Right lobe of liver (tissue), 6 donors: Measurements from ENCODE around the gene WDR45B. TPM values are rescaled to one million over a fixed set of nuclear protein-coding genes. Genes with fewer than 3 reads are reported as not detected.

Experiments
- ATAC-seq, 4 donors: fragments of 200-7000 bp; cut with Tn5 transposase; one replicate each; pipeline ENCODE4 v1.9.1; 2020; ENCODE audit warnings: mild to moderate bottlenecking in 4 of 4, moderate library complexity in 4 of 4
- DNase-seq, 3 donors: peaks; one replicate each; pipeline ENCODE4 v3.0.0-alpha.2; 2020
- H3K27ac ChIP-seq, 3 donors: fragments of 200-600 bp; one replicate each; pipeline ENCODE4 v1.8.0; 2022
- H3K27me3 ChIP-seq, 2 donors: fragments of 200-600 bp; one replicate each; pipeline ENCODE4 v1.8.0; 2022
- H3K36me3 ChIP-seq, 4 donors: fragments of 200-600 bp; sonication (generic) in 1 of 4; one replicate each; pipeline versions ENCODE4 v1.5.1 to v1.8.0; 2017 to 2022; ENCODE audit warnings: control low read depth in 1 of 4
- H3K4me1 ChIP-seq, 4 donors: fragments of 200-600 bp; sonication (generic) in 1 of 4; one replicate each; pipeline versions ENCODE4 v1.5.1 to v1.8.0; 2017 to 2022; ENCODE audit warnings: control low read depth in 1 of 4
- H3K4me3 ChIP-seq, 3 donors: fragments of 200-600 bp; one replicate each; pipeline ENCODE4 v1.8.0; 2022
- H3K9me3 ChIP-seq, 4 donors: fragments of 200-600 bp; sonication (generic) in 1 of 4; one replicate each; pipeline versions ENCODE4 v1.5.1 to v1.8.0; 2017 to 2022; ENCODE audit warnings: control low read depth in 1 of 4
- POLR2A ChIP-seq: fragments of 450-650 bp; IDR thresholded peaks from one replicate; pipeline ENCODE4 v1.6.1; 2017; ENCODE audit warnings: antibody characterized with exemption, mild to moderate bottlenecking
- WGBS: methylation state at CpG from one replicate; pipeline ENCODE4 v1.1.6; 2018; ENCODE audit warnings: low coverage, low lambda C conversion rate; ENCODE audit not compliant: insufficient coverage; ENCODE audit errors: missing lambda C conversion rate; 5-methylcytosine and 5-hydroxymethylcytosine counted together
- intact Hi-C, 2 donors: fragments of 100-400 bp; cut with DNase I; formaldehyde crosslinking; loops; one replicate each; pipeline versions ENCODE4 v1.11.2 to v1.14.1; 2022
- total RNA-seq, 6 experiments: library from RNA; depleted of rRNA in 2 of 6; stranded (reverse); fragments of >200 nt in 2 of 6; fragmentation: NEBNext Ultra II Directional in 3 of 6; extraction: Animal tissue kit (Norgen Biotek cat#: 25700) in 3 of 6; gene quantifications; one replicate each; pipeline versions ENCODE4 v1.1.0 to v1.2.4, GENCODE V29; 2016 to 2023
- TF ChIP-seq, protein P1 (sequence below), 4 donors: fragments of 200-600 bp in 3 of 4; fragments of 450-650 bp in 1 of 4; IDR thresholded peaks; one replicate each; pipeline versions ENCODE4 v1.5.1 to v1.8.0; 2016 to 2022; ENCODE audit warnings: antibody characterized with exemption in 4 of 4, mild to moderate bottlenecking in 2 of 4
- donor health status: DM: no; HTN: yes; CAD: no.
- donor health status: DM: no; HTN: no; CAD: no.
- donor health status: DM: no; HTN: no; CAD: no.
- donor health status: DM: no; HTN: yes; CAD: no.
- donor health status: DM: no; HTN: yes; CAD: no.

WDR45B gene
- total RNA-seq, 6 experiments from 2014 or later: 27.7 to 40.7 (median 31.6) TPM

DNA sequence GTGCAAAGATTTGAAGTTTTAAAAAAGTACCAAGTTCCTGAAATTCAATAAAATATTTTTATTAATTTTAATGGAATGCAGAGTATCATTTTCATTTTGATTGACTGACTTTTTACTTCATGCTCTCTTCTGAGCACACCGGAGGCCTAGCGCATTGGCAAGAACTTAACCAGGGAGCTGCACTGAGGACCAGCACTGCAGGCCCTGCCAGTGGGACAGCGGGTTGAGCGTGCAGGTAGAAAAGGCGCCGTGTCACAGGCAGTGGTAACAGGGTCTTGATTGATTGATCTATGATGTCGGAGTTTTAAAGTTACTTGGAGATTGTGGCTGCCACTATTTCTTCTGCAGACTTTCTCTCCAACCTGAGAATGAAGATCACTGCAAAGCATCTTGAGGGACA is 43.7 kb downstream of the WDR45B start:
- peak overlapping the region in 1 of 3 donors; percentile 47 for H3K27ac ChIP-seq
- no peaks in the 10 kb centered on the region for H3K27me3 ChIP-seq
- ATAC-seq (no peak), DNase-seq (peak in 1 of 3 donors; percentile 22)
- H3K9me3 ChIP-seq: no peaks in the 10 kb centered on the region
- WGBS: 97% methylated on average over 7 of the region's 7 CpGs
- H3K4me3 ChIP-seq: no peak overlapping the region
- peaks cover 4 to 48% (median 14%) of the 10 kb centered on the region in 4 donors for H3K36me3 ChIP-seq
- intact Hi-C loops: no loop called here
- TF ChIP-seq, protein P1, sequence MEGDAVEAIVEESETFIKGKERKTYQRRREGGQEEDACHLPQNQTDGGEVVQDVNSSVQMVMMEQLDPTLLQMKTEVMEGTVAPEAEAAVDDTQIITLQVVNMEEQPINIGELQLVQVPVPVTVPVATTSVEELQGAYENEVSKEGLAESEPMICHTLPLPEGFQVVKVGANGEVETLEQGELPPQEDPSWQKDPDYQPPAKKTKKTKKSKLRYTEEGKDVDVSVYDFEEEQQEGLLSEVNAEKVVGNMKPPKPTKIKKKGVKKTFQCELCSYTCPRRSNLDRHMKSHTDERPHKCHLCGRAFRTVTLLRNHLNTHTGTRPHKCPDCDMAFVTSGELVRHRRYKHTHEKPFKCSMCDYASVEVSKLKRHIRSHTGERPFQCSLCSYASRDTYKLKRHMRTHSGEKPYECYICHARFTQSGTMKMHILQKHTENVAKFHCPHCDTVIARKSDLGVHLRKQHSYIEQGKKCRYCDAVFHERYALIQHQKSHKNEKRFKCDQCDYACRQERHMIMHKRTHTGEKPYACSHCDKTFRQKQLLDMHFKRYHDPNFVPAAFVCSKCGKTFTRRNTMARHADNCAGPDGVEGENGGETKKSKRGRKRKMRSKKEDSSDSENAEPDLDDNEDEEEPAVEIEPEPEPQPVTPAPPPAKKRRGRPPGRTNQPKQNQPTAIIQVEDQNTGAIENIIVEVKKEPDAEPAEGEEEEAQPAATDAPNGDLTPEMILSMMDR (IDR thresholded peaks at IDR 0.05): no peak
- no peak for TF ChIP-seq POLR2A
- H3K4me1 ChIP-seq: no peaks in the 10 kb centered on the region

DNA sequence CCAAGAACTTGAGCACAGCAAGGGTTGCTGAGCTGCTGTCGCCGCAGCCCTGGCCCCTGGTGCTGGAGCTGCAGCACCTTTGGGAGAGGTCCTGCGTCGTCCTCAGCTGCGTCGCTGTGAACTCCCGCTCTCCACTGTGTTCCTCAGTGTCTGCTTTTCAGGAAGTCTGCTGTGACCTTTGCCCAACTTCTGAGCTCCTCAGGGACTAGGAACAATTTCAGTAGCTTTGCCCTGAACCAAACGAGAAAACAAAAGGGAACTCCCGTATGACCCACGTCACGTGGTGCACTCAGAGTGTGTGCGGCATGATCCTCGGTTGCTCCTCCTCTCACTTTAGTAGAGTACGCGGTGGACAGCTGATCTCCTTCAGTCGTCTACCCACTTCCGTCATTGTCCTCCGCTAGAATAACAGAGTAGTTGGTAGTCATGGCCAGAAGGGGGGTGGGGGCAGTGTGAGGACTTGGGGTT is 44.2 kb downstream of the WDR45B start:
- no peak for TF ChIP-seq POLR2A
- TF ChIP-seq, protein P1 (IDR thresholded peaks at IDR 0.05): no peak
- ATAC-seq: peak; percentile 65 to 84 (median 68)
- Histone ChIP-seq H3K36me3 (peaks cover 4 to 48% (median 14%) of the 10 kb centered on the region in 4 donors), H3K4me3 (no peak overlapping the region), H3K4me1 (no peaks in the 10 kb centered on the region), H3K27me3 (no peaks in the 10 kb centered on the region), H3K27ac (peak overlapping the region in 1 of 3 donors; percentile 47), H3K9me3 (no peaks in the 10 kb centered on the region)
- WGBS: 75% methylated on average over 11 of the region's 18 CpGs
- intact Hi-C loops: no loop called here
- peak in 2 of 3 donors; percentile 55 to 73 for DNase-seq

DNA sequence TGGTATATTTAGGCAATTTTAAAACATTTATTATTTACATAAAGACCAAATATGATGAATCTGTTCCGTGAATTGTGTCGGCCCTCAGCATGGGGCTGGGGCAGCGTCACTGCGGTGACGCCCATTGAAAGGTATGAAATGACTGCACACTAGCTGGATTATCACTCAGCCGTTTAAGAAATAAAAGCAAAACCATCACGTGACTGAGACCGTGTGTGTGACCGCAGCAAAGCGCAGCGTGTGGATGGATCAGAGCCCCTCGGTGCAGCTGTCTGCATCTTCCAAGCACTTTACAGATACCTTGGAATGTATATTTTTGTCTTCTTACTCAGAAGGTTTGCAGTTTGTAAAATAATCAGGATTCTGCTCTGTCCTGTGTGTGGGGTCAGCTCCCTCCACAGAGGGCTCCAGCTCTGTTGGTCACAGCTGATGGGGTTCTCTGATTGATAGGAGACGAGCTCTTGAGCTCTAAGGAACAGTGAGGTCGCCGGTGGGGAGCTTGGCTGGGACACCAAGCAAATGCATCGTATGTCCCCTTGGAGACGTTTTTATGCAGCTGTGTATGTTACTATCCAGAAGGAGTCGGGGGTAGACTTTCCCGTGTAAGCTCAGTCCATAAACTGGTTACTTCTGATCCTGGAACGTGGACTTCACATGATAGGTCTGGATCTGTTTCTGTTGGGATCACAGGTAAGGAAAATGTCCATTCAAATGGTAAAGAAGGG is 45.1 kb downstream of the WDR45B start:
- WGBS: 80% methylated on average over 9 of the region's 20 CpGs
- H3K36me3 ChIP-seq: peaks cover 4 to 48% (median 14%) of the 10 kb centered on the region in 4 donors
- intact Hi-C loops: no loop called here
- H3K4me1 ChIP-seq: no peaks in the 10 kb centered on the region
- H3K27me3 ChIP-seq: no peaks in the 10 kb centered on the region
- H3K9me3 ChIP-seq: no peaks in the 10 kb centered on the region
- H3K4me3 ChIP-seq: no peak overlapping the region
- peak overlapping the region in 2 of 3 donors; percentile 18 to 41 for H3K27ac ChIP-seq
- ATAC-seq (no peak), DNase-seq (no peak)
- TF ChIP-seq POLR2A: no peak
- TF ChIP-seq, protein P1 (IDR thresholded peaks at IDR 0.05): no peak

DNA sequence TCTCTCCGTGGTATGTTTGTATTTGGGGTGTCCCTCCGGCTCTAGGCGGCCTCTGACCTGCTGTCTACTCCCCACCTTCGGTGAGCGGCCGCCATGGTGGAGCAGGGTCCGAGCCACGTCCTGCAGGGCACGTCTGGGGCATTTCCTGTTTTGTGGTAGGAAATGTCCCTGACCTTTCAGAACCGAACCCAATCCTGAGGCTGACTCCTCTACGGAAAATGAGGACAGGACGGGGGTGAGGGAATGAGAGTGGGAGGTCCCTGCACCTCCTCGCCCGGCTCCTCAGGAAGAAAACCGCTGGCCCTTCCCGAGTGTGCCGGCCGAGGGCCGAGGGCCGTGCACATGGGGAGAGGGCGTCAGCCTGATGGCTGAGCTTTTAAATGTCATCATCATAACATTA is 45.8 kb downstream of the WDR45B start:
- Histone ChIP-seq H3K9me3 (no peaks in the 10 kb centered on the region), H3K4me3 (no peak overlapping the region), H3K36me3 (peaks cover 4 to 48% (median 15%) of the 10 kb centered on the region in 4 donors), H3K4me1 (no peaks in the 10 kb centered on the region), H3K27ac (peak overlapping the region in 2 of 3 donors; percentile 18 to 41), H3K27me3 (no peaks in the 10 kb centered on the region)
- DNase-seq (no peak), ATAC-seq (peak; percentile 3 to 21 (median 12))
- intact Hi-C loops: no loop called here
- no peak for TF ChIP-seq POLR2A
- TF ChIP-seq, protein P1 (IDR thresholded peaks at IDR 0.05): no peak
- 61% methylated on average over 19 of the region's 21 CpGs for WGBS
